Muscle of back (tissue), 11 donors: Measurements from ENCODE around the gene MED12L. TPM values are rescaled to one million over a fixed set of nuclear protein-coding genes. Genes with fewer than 3 reads are reported as not detected.
A peak's percentile ranks its signal among the peaks of the same experiment; 100 is the strongest.

Source experiments
- DNase-seq, 3 donors: peaks; one replicate each; pipeline versions ENCODE4 v3.0.0 to v3.0.0-alpha.2; 2013
- polyA plus RNA-seq, 10 donors: library from polyadenylated mRNA; unstranded; fragments of 120-200 nt; gene quantifications; one replicate each; pipeline ENCODE4 v1.2.1, GENCODE V29; 2013; ENCODE audit not compliant: insufficient read length in 10 of 10

The MED12L gene
- polyA plus RNA-seq, 10 donors: 6.4 to 10.2 (median 7.7) TPM

- no peak for DNase-seq
These were observed 88.9 kb downstream of the MED12L start for GRCh38 chr3:151174351-151174750.

- no peak for DNase-seq
These were observed 90.5 kb downstream of the MED12L start for GRCh38 chr3:151175952-151176351.

- DNase-seq: no peak
These were observed 92.9 kb downstream of the MED12L start for GRCh38 chr3:151178208-151178845.

- DNase-seq: no peak
These were observed 97.0 kb downstream of the MED12L start for GRCh38 chr3:151182349-151183079.

- DNase-seq: no peak
These were observed 97.8 kb downstream of the MED12L start for GRCh38 chr3:151183265-151183671.

- no peak for DNase-seq
These were observed 105.6 kb downstream of the MED12L start for GRCh38 chr3:151191095-151191494.

- no peak for DNase-seq
These were observed 107.1 kb downstream of the MED12L start for GRCh38 chr3:151192545-151192944.

GRCh38 chr3:151195826-151196225 is 110.4 kb downstream of the MED12L start:
- no peak for DNase-seq

- DNase-seq: no peak
These were observed 111.0 kb downstream of the MED12L start for GRCh38 chr3:151196434-151196833.

GRCh38 chr3:151197228-151197627 is 111.8 kb downstream of the MED12L start:
- no peak for DNase-seq

GRCh38 chr3:151197981-151198767 is 112.7 kb downstream of the MED12L start:
- DNase-seq: peak in 1 of 3 donors; percentile 42

- no peak for DNase-seq
These were observed 113.4 kb downstream of the MED12L start for GRCh38 chr3:151198849-151199248.

- DNase-seq: no peak
These were observed 114.3 kb downstream of the MED12L start for GRCh38 chr3:151199554-151200438.

- DNase-seq: no peak
These were observed 115.1 kb downstream of the MED12L start for GRCh38 chr3:151200586-151200985.

GRCh38 chr3:151201051-151201730 is 115.7 kb downstream of the MED12L start:
- no peak for DNase-seq

GRCh38 chr3:151203051-151203420 is 117.6 kb downstream of the MED12L start, which contains the start of gene GPR171:
TSS of gene GPR171 (minus strand) at chr3:151203216. CDS start at chr3:151199386, 3,830 bp downstream.
- no peak for DNase-seq

- no peak for DNase-seq
These were observed 119.3 kb downstream of the MED12L start for GRCh38 chr3:151204530-151205402.

GRCh38 chr3:151205482-151205881 is 120.0 kb downstream of the MED12L start:
- no peak for DNase-seq

- no peak for DNase-seq
These were observed 120.7 kb downstream of the MED12L start for GRCh38 chr3:151206201-151206600.

GRCh38 chr3:151209654-151210053 is 124.2 kb downstream of the MED12L start:
- DNase-seq: no peak
